HG03175 (cell line): ENCODE measurements around the gene ANK2.
A peak's percentile ranks its signal among the peaks of the same experiment; 100 is the strongest.
"Not testable (repeated sequence)": the region's sequence is repeated elsewhere in the genome, so short reads cannot be mapped to it uniquely, and the experiment has no call there.

Experiments
- ATAC-seq: cut with Tn5 transposase; IDR thresholded peaks from one replicate; pipeline ENCODE4 v1.9.1; 2021; ENCODE audit warnings: mild to moderate bottlenecking, moderate library complexity; ENCODE audit not compliant: unreplicated experiment

The ANK2 gene

GRCh38 chr4:113186913-113187312 is 137.5 kb downstream of the ANK2 start:
- ATAC-seq = no peak

- no peak for ATAC-seq
Observed at GRCh38 chr4:113187358-113187757, 137.9 kb downstream of the ANK2 start.

- ATAC-seq = no peak
Observed at GRCh38 chr4:113189546-113189945, 140.1 kb downstream of the ANK2 start.

GRCh38 chr4:113209153-113209552 is 159.7 kb downstream of the ANK2 start:
- ATAC-seq = no peak

- no peak for ATAC-seq
Observed at GRCh38 chr4:113209652-113210320, 160.3 kb downstream of the ANK2 start.

GRCh38 chr4:113212613-113213012 is 163.2 kb downstream of the ANK2 start:
- no peak for ATAC-seq

GRCh38 chr4:113221990-113222389 is 172.5 kb downstream of the ANK2 start:
- ATAC-seq = no peak

GRCh38 chr4:113222471-113222870 is 173.0 kb downstream of the ANK2 start:
- ATAC-seq = no peak

GRCh38 chr4:113223001-113223400 is 173.5 kb downstream of the ANK2 start:
- no peak for ATAC-seq

- no peak for ATAC-seq
Observed at GRCh38 chr4:113232194-113232593, 182.7 kb downstream of the ANK2 start.

GRCh38 chr4:113236916-113237315 is 187.5 kb downstream of the ANK2 start:
- ATAC-seq = no peak

- no peak for ATAC-seq
Observed at GRCh38 chr4:113243312-113243711, 193.9 kb downstream of the ANK2 start.

GRCh38 chr4:113244747-113245146 is 195.3 kb downstream of the ANK2 start:
- not testable (repeated sequence) for ATAC-seq

GRCh38 chr4:113248320-113248719 is 198.9 kb downstream of the ANK2 start:
- no peak for ATAC-seq

GRCh38 chr4:113255628-113256027 is 206.2 kb downstream of the ANK2 start:
- no peak for ATAC-seq

- no peak for ATAC-seq
Observed at GRCh38 chr4:113256946-113257345, 207.5 kb downstream of the ANK2 start.

GRCh38 chr4:113260688-113261087 is 211.2 kb downstream of the ANK2 start:
- ATAC-seq = no peak

GRCh38 chr4:113263274-113263673 is 213.8 kb downstream of the ANK2 start:
- no peak for ATAC-seq

- ATAC-seq = no peak
Observed at GRCh38 chr4:113270520-113271319, 221.3 kb downstream of the ANK2 start.

GRCh38 chr4:113272523-113272922 is 223.1 kb downstream of the ANK2 start:
- ATAC-seq = peak; percentile 73

- ATAC-seq = no peak
Observed at GRCh38 chr4:113273721-113274220, 224.3 kb downstream of the ANK2 start.
